ENCODE results near the gene KCNIP3.
"Not testable (repeated sequence)": the region's sequence is repeated elsewhere in the genome, so short reads cannot be mapped to it uniquely, and the experiment has no call there.

Gene KCNIP3

DNA sequence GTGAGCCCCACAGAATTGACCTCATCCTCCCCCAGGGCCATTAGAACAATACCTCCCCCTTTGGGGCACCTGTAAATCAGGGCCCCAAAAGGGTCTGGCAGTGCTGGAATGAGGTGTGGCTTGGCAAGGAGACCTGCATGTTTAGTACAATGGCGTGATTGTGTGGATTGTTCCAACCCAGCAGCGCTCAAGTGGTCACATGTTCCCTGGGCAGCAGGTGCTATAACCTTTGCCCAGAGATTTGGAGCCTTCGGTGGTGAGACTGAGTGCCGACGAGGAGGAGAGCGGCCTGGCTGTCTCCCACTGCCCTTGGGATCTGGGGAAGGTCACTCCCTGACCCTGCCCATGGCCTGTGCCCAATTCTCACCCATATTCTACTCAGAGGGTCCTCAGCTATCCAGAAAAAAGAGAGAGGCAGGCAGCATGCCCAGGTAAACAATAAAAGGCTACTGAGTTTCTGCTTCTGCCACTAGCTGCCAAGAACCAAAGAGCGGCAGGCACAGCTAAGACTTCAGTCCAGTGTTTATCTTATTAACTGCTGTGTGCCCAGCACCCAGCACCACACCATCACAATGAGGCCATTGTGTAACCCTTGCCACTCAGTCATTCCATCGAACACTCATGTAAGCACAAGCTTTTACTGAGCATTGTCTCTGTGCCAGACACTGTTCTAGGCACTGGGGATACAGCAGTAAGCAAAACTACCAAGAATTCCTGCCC lies 132.8 kb downstream of the KCNIP3 start:
- H3K36me3 ChIP-seq (ENCODE audit: control insufficient read depth, insufficient read depth, low read length); H3K4me1 ChIP-seq (ENCODE audit: control insufficient read depth, insufficient read depth, low read length); H3K4me3 ChIP-seq (ENCODE audit: low read length); H3K27me3 ChIP-seq (ENCODE audit: control insufficient read depth, insufficient read depth, low read length); H3K9me3 ChIP-seq (ENCODE audit: control insufficient read depth, low read length); H3K9ac ChIP-seq (ENCODE audit: low read length): not testable (repeated sequence)

DNA sequence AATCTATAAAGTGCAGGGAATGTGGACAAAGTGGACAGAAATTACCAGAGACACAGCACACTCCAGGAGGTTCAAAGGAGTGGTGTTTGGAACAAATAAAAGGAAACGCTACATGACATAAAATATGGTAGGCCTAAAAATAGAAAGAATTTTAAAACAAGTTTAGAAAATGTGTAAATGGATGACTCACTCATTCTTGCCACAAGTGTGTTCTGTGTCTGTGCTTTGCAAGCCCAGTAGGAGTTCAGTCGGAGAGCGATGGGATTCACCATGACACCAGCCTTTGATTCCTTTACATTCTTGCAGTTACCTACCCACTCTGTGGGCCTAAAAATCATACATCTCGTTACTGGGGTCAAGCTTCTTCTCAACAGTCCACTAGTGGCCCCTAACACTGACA lies 136.2 kb downstream of the KCNIP3 start:
- not testable (repeated sequence) for H3K27me3 ChIP-seq (ENCODE audit: control insufficient read depth, insufficient read depth, low read length); H3K9me3 ChIP-seq (ENCODE audit: control insufficient read depth, low read length); H3K9ac ChIP-seq (ENCODE audit: low read length); H3K36me3 ChIP-seq (ENCODE audit: control insufficient read depth, insufficient read depth, low read length); H3K4me3 ChIP-seq (ENCODE audit: low read length); H3K4me1 ChIP-seq (ENCODE audit: control insufficient read depth, insufficient read depth, low read length)

DNA sequence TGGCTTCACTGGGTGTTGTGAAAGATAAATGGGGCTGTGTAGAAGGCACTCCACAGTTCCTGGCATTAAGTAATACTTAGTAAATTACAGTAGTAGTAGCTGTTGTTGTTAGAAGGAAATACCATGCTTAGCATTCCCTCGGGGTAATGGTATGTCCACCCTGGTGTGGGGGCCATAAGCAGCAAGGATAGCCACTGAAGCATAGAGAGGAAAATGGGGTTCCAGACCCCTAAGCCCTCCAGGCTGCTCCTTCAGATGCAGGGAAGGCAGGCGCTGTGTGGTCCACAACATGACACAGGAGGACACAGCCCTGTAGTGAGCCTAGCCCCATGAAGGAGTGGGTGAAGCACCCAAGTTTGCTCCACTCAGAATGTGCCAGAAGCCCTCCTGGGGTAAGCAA lies 136.8 kb downstream of the KCNIP3 start:
- not testable (repeated sequence) for H3K9ac ChIP-seq (ENCODE audit: low read length); H3K27me3 ChIP-seq (ENCODE audit: control insufficient read depth, insufficient read depth, low read length); H3K9me3 ChIP-seq (ENCODE audit: control insufficient read depth, low read length); H3K4me3 ChIP-seq (ENCODE audit: low read length); H3K4me1 ChIP-seq (ENCODE audit: control insufficient read depth, insufficient read depth, low read length); H3K36me3 ChIP-seq (ENCODE audit: control insufficient read depth, insufficient read depth, low read length)

DNA sequence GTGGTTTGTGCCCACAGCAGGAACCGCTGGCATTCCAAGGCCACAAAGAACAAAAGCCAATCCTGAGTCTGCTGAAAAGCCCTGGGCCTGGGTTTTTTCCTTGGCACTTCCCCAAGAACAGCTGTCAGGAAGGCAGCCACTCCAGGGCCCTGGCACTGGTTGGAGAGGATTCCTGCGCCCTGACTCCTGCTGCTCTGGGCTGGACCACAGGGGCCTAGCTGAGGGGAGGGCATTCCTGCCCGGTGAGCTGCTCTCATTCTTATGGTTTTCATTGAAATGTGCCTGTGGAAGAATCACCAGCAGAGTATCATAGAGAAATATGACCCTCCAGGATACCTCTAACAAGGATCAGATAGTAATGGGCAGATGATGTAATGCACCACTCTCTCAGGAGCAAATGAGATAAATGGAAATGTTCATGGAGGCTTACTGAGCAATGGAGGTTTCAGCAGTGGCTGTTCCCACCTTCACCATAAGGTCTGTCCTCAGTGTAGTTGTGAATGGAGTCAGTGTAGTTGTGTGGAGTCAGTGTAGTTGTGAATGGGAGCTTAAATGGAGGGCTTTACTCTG lies 137.4 kb downstream of the KCNIP3 start:
- H3K36me3 ChIP-seq (ENCODE audit: control insufficient read depth, insufficient read depth, low read length); H3K9ac ChIP-seq (ENCODE audit: low read length); H3K9me3 ChIP-seq (ENCODE audit: control insufficient read depth, low read length); H3K4me1 ChIP-seq (ENCODE audit: control insufficient read depth, insufficient read depth, low read length); H3K4me3 ChIP-seq (ENCODE audit: low read length); H3K27me3 ChIP-seq (ENCODE audit: control insufficient read depth, insufficient read depth, low read length): not testable (repeated sequence)

DNA sequence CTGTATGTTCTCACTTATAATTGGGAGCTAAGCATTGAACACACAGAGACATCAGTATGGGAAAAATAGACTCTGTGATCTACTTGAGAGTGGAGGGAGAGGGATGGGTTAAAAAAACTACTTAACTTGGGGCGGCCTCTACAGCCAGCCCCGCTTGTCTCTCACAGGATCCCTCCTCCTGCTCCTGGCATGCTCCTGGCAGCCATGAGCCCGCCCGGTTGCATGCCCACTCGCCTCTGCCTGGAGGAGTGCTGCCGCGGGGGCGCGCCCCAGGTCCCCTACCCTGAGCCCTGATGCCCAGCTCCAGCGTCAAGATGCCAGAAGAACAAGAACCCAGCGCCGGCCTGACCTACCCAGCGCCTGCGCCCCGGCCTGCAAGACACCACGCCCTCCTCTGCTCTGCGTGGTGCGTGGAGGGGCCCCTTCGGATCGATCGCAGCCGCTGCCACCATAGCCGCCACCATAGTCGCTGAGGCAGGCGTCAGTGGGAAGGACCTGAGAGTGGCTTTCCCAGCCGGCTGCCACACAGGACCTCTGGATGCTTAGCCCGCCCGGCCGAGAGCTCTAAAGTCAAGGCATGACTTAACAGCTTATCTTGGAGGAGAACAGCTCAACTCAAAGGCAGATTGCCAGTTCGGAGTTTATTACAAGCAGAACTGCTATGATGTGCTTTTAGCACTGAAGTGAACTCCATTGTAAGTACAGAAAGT lies 138.2 kb downstream of the KCNIP3 start:
- H3K9me3 ChIP-seq (ENCODE audit: control insufficient read depth, low read length); H3K4me3 ChIP-seq (ENCODE audit: low read length); H3K27me3 ChIP-seq (ENCODE audit: control insufficient read depth, insufficient read depth, low read length); H3K9ac ChIP-seq (ENCODE audit: low read length); H3K36me3 ChIP-seq (ENCODE audit: control insufficient read depth, insufficient read depth, low read length); H3K4me1 ChIP-seq (ENCODE audit: control insufficient read depth, insufficient read depth, low read length): not testable (repeated sequence)

Data from mucosa of stomach (tissue), 1 donor.